NCI-H2227 (cell line): ENCODE measurements around the gene NEDD8.

Experiments used
- DNase-seq: peaks from one replicate; lab custom pipeline; 2025; ENCODE audit not compliant: unreplicated experiment; lab: John Stamatoyannopoulos, UW

NEDD8 gene

GRCh38 chr14:24232121-24232644, at the start of gene NEDD8:
Gene NEDD8 (minus strand): TSS chr14:24232367. CDS start chr14:24232267, 100 bp downstream.
- peak; percentile 91 for DNase-seq

GRCh38 chr14:24281636-24282035, 49.5 kb upstream of the NEDD8 start:
- no peak for DNase-seq

- no peak for DNase-seq
Measured at GRCh38 chr14:24280797-24281460, 48.8 kb upstream of the NEDD8 start.

GRCh38 chr14:24279301-24280186, 47.4 kb upstream of the NEDD8 start:
- DNase-seq: peak; percentile 4

GRCh38 chr14:24278424-24278823, 46.3 kb upstream of the NEDD8 start:
- DNase-seq: no peak

- DNase-seq: no peak
Measured at GRCh38 chr14:24277606-24278321, 45.6 kb upstream of the NEDD8 start.

GRCh38 chr14:24277071-24277470, 44.9 kb upstream of the NEDD8 start:
- no peak for DNase-seq

- DNase-seq: no peak
Measured at GRCh38 chr14:24274101-24274543, 42.0 kb upstream of the NEDD8 start.

- DNase-seq: peak; percentile 6
Measured at GRCh38 chr14:24273422-24273998, 41.3 kb upstream of the NEDD8 start.

GRCh38 chr14:24272467-24272866, 40.3 kb upstream of the NEDD8 start:
- DNase-seq: no peak

GRCh38 chr14:24271834-24272263, 39.7 kb upstream of the NEDD8 start:
- DNase-seq: no peak

GRCh38 chr14:24271134-24271833, 39.1 kb upstream of the NEDD8 start, which contains the start of gene RABGGTA:
Gene RABGGTA (minus strand): TSS chr14:24271597. CDS start chr14:24271115, 482 bp downstream.
- peak; percentile 97 for DNase-seq

GRCh38 chr14:24270537-24271133, 38.5 kb upstream of the NEDD8 start:
- DNase-seq: no peak

GRCh38 chr14:24269910-24270536, 37.9 kb upstream of the NEDD8 start:
- no peak for DNase-seq

GRCh38 chr14:24269368-24269767, 37.2 kb upstream of the NEDD8 start:
- DNase-seq: no peak

- DNase-seq: no peak
Measured at GRCh38 chr14:24268225-24268624, 36.1 kb upstream of the NEDD8 start.

- no peak for DNase-seq
Measured at GRCh38 chr14:24267516-24267915, 35.3 kb upstream of the NEDD8 start.

- DNase-seq: no peak
Measured at GRCh38 chr14:24266344-24267244, 34.4 kb upstream of the NEDD8 start.
